CD4-positive, alpha-beta T cell treated with Interleukin-15 for 4 hours (primary cell): ENCODE results near the gene RPL32.
"Not testable (repeated sequence)": the region's sequence is repeated elsewhere in the genome, so short reads cannot be mapped to it uniquely, and the experiment has no call there.

Experiments used
- DNase-seq: peaks from one replicate; pipeline ENCODE4 v3.0.0-alpha.2; 2020; ENCODE audit warnings: low spot score

RPL32 gene

GRCh38 chr3:12841149-12841969 is at the start of gene RPL32:
Gene RPL32 (minus strand): TSS chr3:12841565. CDS start chr3:12840237, 1,328 bp downstream.
- peak; percentile 89 for DNase-seq

GRCh38 chr3:12890610-12891390 is 49.4 kb upstream of the RPL32 start:
- no peak for DNase-seq

GRCh38 chr3:12886736-12887135 is 45.4 kb upstream of the RPL32 start:
- no peak for DNase-seq

GRCh38 chr3:12886106-12886679 is 44.8 kb upstream of the RPL32 start:
- no peak for DNase-seq

GRCh38 chr3:12885583-12885930 is 44.2 kb upstream of the RPL32 start:
- DNase-seq: no peak

GRCh38 chr3:12884790-12885582 is 43.6 kb upstream of the RPL32 start:
- no peak for DNase-seq

GRCh38 chr3:12884186-12884680 is 42.9 kb upstream of the RPL32 start:
- no peak for DNase-seq

GRCh38 chr3:12882336-12883310 is 41.3 kb upstream of the RPL32 start:
- DNase-seq: no peak

GRCh38 chr3:12881858-12882257 is 40.5 kb upstream of the RPL32 start:
- not testable (repeated sequence) for DNase-seq

- DNase-seq: no peak
Observed at GRCh38 chr3:12879191-12879815, 37.9 kb upstream of the RPL32 start.

GRCh38 chr3:12878758-12879157 is 37.4 kb upstream of the RPL32 start:
- not testable (repeated sequence) for DNase-seq

GRCh38 chr3:12878141-12878574 is 36.8 kb upstream of the RPL32 start:
- no peak for DNase-seq

- no peak for DNase-seq
Observed at GRCh38 chr3:12877040-12877439, 35.7 kb upstream of the RPL32 start.

- no peak for DNase-seq
Observed at GRCh38 chr3:12875857-12876836, 34.8 kb upstream of the RPL32 start.

GRCh38 chr3:12871404-12871983 is 30.1 kb upstream of the RPL32 start:
- DNase-seq: no peak

GRCh38 chr3:12870942-12871341 is 29.6 kb upstream of the RPL32 start:
- DNase-seq: peak; percentile 28

GRCh38 chr3:12869035-12869621 is 27.8 kb upstream of the RPL32 start:
- DNase-seq: no peak
